SKM-1 treated with dmso at 0.1 percent for 144 hours (cell line): Measurements from ENCODE around the gene SRCIN1.
"Not testable (repeated sequence)": the region's sequence is repeated elsewhere in the genome, so short reads cannot be mapped to it uniquely, and the experiment has no call there.

ENCODE experiments used
- DNase-seq: peaks from one replicate; lab custom pipeline; 2025; ENCODE audit not compliant: unreplicated experiment; lab: John Stamatoyannopoulos, UW

The SRCIN1 gene, protein sequence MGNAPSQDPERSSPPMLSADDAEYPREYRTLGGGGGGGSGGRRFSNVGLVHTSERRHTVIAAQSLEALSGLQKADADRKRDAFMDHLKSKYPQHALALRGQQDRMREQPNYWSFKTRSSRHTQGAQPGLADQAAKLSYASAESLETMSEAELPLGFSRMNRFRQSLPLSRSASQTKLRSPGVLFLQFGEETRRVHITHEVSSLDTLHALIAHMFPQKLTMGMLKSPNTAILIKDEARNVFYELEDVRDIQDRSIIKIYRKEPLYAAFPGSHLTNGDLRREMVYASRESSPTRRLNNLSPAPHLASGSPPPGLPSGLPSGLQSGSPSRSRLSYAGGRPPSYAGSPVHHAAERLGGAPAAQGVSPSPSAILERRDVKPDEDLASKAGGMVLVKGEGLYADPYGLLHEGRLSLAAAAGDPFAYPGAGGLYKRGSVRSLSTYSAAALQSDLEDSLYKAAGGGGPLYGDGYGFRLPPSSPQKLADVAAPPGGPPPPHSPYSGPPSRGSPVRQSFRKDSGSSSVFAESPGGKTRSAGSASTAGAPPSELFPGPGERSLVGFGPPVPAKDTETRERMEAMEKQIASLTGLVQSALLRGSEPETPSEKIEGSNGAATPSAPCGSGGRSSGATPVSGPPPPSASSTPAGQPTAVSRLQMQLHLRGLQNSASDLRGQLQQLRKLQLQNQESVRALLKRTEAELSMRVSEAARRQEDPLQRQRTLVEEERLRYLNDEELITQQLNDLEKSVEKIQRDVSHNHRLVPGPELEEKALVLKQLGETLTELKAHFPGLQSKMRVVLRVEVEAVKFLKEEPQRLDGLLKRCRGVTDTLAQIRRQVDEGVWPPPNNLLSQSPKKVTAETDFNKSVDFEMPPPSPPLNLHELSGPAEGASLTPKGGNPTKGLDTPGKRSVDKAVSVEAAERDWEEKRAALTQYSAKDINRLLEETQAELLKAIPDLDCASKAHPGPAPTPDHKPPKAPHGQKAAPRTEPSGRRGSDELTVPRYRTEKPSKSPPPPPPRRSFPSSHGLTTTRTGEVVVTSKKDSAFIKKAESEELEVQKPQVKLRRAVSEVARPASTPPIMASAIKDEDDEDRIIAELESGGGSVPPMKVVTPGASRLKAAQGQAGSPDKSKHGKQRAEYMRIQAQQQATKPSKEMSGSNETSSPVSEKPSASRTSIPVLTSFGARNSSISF

DNA sequence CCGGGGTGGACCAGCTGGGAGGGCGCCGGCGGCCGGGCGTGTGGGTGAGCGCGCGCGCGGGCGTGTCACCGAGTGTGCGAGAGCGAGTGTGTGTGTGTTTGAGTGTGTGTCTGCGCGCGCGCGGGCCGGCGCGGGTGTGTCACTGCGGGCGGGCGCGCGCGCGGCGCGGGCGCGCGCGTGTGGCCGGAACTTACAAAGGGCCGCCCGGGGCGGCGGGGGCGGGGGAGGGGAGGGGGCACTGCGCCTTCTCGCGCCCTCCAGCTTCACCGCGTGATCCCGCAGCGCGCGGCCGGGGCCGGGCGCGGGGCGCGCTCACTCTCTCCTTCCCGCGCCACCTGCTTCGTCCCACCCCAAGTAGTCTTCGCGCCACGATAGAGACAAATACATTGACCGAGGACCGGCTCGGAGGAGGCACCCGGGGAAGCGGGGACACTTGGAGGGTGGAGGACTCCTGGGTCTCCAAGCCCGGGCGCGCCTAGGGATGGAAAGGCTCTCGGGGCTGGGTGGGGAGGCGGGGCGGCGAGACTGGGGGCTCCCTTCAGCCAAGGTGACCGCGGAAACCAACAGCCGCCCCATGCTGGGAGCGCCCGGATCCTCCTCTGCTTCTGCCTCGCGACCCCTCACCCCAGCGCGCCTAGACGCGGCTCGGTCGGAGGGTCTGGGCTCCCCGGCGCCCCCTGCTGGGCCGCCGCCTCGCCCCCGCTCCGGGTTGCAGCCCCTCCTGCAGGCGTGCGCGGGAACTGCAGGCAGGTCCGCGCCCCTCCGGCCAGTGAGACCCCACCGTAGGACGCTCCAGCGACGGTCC is at the start of gene SRCIN1:
TSS of gene SRCIN1 (minus strand) at position 112 of the 805 bp plus-strand sequence. CDS start 247 bp downstream, outside the sequence.
- peak; percentile 21 for DNase-seq

DNA sequence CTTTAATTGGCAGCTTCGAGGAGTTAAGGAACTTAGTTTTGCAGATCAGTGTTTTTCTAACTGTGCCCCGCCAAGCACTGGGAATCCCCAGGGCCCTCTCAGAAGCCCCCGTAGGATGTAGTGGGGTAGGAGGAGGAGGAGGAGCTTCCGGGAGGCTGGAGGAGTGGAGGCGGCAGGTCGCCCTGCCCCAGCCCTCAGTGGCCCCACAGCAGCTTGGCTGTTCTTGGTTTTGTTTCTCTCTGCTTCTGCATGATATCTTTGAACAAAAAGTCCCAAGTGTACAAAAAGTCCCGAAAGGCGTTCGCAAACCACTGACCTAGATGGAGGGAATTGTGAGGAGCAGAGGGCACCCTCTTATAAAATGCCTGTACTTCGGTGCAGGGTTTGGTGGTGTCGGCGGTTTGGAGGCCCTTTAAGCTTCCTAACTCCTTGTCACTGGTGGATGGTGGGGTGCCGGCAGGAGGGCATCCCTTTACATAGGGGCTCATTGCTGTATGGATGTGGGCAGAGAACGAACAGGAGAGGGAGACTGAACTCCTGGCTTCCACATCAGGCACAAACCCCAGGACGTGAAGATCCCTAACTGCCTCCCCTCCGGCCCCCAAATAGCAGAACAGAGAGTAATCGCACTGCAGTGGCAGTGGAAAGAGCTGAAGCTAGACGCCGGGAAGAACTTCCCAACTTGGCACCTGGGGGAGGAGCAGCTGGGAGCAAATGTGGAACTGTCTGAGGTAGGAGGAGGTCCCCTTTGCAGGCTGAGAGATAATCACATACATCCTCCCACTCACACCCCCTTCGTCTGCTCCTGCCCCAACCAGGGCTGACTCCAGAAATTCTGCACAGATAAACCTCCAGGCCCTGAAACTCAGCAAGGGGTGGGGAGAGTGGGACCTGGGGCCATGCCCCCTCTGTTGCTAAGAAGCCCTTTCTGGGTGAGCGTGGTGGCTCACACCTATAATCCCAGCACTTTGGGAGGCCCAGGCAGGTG is 49.0 kb upstream of the SRCIN1 start:
- no peak for DNase-seq

DNA sequence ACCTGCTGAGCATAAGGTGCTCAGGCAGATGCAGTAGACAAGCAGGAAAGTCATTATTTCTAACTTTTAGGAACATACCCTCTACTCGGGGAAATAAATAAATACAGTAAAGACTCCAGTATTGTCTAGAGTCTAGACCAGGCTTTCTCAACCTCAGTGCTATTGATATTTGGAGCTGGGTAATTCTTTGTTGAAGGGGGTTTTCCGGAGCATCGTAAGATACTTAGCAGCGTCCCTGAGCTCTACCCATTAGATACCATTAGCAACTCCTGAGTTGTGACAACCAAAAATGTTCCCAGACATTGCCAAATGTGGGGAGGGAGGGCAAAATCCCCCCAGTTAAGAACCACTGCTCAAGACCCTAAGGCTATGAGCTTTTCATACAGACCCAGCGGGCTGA is 47.9 kb upstream of the SRCIN1 start:
- DNase-seq, result no peak

DNA sequence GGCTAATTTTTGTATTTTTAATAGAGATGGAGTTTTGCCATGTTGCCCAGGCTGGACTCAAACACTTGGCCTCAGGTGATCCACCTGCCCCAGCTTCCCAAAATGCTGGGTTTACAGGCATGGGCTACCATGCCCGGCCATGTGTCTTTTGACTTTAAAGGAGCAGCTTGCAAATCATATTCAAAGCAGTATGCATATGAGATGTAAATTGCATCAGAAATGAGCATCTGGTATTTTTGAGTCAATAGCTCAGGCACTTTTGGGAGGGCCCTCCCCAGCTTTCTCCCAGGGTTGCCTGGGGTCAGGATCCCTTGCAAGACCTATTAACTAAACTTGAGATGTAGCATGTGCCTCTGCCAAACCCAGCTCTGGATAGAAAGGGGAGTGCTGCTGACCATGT is 47.5 kb upstream of the SRCIN1 start:
- DNase-seq, result no peak

DNA sequence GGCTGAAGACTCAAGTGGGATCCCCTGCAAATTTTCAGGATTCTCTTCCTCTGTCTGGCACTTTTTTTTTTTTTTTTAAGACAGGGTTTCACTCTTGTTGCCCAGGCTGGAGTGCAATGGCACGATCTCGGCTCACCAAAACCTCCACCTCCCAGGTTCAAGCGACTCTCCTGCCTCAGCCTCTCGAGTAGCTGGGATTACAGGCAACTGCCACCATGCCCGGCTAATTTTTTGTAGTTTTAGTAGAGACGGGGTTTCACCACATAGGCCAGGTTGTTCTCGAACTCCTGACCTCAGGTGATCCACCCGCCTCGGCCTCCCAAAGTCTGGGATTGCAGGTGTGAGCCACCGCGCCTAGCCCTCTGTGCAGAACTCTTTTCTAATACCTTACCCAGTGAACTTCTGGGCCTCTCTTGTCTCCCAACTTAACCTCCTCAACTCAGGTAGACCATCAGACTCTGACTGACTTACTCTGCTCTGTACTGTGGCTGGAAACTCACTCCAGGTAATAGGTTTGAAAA is 45.0 kb upstream of the SRCIN1 start:
- DNase-seq, result not testable (repeated sequence)

DNA sequence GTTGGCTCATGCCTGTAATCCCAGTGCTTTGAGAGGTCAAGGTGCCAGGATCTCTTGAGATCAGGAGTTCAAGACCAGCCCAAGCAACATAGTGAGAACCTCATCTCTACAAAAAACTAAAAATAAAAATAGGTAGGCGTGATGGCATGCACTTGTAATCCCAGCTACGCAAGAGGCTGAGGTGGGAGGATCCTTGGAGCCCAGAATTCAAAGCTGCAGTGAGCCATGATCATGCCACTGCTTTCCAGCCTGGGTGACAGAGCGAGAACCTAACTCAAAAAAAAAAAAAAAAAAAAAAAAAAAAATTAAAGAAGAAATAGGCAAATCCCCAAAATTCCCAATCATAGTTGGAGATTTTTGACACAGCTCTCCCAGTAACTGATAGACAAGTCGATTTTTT is 32.2 kb upstream of the SRCIN1 start:
- DNase-seq, result no peak

DNA sequence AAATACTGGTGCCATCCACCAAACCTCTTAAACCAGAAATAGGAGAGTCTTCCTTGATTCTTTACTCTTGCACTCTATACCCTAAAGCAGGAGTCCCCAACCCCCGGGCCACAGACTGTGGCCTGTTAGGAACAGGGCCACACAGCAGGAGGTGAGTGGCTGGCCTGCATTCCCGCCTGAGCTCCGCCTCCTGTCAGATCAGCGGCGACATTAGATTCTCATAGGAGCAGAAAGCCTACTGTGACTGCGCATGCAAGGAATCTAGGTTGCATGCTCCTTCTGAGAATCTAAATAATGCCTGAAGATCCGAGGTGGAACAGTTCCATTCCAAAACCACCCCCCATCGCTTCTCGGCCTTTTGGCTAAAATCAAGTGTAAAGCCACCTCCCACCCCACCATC is 30.3 kb upstream of the SRCIN1 start:
- DNase-seq, result no peak

DNA sequence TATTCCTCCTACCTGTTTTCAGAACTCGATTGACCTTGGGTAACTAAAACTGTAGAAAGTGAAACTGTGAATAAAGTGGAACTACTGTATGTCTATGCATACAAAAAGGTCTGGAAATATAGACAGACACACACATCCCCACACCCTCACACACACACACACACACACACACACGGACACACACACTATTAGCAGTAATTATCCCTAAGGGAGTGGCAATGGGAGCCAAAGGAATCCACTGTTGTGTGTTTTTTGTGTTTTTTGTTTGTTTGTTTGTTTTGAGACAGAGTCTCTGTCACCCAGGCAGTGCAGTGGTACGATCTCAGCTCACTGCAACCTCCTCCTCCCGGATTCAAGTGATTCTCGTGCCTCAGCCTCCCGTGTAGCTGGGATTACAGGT is 26.6 kb upstream of the SRCIN1 start:
- no peak for DNase-seq

DNA sequence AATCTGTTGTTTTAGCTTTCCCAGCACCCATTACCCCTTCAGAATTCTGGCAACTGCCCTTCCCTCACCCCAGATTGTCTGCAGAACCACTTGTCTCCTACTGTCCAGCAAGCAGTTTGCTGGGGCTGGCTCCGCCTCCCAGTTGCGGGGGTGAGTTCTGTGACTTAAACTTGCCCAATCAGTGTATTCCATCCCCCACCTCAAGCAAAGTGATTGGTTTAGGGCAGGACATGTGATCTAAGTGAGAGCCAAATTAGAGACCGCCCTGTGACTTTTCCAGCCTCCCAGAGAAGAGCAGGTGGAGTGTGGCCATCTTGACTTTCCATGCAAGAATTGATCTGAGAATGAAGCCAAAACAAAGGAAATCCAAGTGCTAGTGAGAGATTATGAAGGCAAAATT is 22.7 kb upstream of the SRCIN1 start:
- DNase-seq, result no peak

DNA sequence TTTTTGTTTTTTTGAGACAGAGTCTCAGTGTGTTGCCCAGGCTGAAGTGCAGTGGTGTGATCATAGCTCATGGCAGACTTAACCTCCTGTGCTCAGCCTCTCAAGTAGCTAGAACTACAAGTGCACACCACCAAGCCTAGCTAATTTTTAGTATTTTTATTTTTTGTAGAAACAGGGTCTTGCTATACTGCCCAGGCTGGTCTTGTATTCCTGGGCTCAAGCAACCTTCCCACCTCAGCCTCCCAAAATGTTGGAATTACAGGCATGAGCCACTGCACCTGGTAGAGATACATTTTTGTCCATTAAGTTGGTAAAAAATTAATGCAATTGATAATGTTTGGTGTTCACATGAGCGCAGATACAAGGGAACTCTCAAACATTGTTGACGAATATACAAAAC is 22.2 kb upstream of the SRCIN1 start:
- no peak for DNase-seq

DNA sequence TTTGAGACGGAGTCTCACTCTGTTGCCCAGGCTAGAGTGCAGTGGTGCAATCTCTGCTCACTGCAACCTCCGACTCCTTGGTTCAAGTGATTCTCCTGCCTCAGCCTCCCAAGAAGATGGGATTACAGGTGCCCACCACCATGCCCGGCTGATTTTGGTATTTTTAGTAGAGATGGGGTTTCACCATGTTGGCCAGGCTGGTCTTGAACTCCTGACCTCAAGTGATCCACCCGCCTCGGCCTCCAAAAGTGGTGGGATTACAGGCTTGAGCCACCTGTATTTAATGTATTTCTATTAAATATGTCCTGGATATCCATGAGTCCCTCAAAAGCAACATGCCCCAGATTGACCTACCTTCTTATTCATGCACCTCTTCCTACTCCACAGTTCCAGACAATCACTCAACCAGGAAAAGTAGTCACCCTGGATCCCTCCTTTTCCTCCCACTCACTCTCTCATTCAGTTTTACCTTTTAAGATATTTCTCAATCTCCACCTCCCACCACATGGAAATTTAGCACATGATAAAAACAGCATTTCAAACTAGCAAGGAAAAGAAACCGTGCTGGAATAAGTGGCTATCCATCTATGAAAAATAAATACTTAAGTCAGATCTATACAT is 21.0 kb upstream of the SRCIN1 start:
- DNase-seq, result not testable (repeated sequence)

DNA sequence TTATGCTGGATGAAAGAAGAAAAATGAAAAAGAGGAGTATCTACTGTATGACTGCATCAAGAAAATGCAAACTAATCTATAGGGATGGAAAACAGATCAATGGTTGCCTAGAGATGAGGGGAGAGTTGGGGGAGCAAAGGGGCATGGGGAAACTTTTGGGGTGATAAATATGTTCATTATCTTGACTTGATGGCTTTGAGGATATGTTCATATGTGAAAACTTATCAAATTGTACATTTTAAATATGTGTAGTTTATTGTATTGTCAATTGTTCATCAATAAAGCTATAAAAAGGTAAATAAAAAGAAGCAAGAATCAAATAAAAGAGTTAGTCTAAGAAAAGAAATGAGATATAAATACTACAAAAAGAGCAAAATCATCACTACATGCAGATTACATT is 19.7 kb upstream of the SRCIN1 start:
- no peak for DNase-seq

DNA sequence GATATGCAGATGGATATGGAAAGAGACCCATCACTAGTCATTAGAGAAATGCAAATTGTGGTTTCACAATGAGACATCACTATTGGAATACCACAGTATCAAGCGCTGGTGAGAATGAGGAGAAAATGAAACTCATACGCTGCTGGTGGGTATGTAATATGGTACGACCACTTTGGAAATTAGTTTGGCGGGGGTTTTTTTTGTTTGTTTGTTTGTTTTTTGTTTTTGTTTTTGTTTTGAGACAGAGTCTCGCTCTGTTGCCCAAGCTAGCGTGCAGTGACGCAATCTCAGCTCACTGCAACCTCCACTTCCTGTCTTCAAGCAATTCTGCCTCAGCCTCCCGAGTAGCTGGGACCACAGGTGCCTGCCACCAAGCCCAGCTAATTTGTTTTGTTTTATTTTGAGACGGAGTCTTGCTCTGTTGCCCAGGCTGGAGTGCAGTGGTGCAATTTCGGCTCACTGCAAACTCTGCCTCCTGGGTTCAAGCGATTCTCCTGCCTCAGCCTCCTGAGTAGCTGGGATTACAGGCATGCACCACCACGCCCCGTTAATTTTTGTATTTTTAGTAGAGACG is 19.1 kb upstream of the SRCIN1 start:
- not testable (repeated sequence) for DNase-seq

DNA sequence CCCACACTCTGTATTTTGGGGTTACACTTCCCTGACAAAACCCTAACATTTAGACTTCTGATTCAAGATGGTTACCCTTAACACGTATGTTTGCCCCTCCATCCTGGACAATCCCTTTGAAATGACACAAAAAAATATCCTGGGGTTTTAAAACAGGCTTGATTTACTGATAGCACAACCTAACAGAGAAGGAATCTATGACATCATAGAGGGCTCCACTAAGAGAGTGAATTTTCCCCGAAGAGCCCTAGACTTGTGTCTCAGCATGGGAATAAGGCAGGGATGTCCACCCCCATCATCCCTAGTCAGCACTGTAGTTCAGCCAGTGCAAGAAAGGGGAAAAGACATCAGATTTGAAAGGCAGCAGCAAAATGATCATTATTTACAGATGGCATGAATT is 15.8 kb upstream of the SRCIN1 start:
- DNase-seq, result no peak

DNA sequence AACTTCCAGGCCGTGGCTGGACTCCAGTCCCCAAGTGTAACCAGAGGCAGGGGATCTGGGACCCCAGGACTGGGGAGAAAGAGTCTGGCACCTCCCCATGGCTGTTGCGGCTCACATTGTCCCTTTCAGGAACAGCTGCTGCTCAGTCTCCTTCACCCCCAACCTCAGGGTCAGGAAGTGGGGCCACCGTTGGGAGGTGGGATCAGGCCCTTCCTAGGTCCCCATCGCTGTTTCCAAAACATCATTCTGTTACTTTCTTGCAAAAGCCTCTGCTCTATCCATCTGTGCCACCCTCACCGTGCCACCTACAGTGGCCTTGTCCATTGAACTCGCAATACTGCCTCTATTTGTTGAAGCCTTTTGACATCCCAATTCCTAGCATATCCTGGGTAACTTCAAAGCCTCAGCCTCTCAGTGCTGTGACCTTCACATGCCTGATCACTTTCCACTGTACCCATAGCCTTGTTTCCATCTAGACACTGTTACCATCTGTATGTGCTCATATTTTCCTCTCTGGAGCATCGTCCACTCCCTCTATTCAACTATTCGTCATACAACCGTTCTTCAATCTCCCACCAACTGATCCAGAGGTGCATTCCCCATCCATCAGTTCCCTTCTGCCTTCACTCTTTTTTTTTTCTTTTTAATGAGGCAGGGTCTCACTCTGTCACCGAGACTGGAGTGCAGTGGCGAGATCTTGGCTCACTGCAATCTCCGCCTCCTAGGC is 15.0 kb upstream of the SRCIN1 start:
- no peak for DNase-seq

DNA sequence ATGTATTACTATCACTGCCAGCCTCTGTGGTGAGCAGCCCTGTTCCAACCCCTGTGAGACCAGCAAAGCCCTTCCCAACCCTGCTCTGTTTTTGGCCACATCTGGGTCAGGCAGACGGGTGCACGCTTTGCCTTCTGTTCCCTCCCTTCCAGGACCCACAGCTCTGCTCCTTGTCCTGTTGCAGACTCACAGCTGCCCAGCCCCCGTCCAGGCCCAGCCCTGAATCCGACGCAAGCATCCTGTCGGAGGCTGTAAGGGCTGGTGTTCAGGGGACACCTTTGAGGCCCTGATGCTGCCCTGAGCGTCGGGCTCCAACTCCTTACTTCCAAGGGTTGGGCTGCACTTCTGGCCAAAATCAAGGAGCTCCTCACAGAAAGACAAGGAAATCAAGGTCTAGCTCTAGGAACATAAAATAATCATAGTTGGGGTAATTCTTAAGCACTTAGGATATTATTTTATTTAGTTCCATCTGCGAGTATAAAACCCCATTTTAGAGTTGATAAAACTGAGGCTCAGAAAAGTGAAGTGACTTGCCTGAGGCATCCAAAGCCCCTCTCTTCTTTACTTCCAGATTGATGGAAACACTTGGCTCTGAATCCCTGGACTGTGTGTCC is 14.3 kb upstream of the SRCIN1 start:
- no peak for DNase-seq

DNA sequence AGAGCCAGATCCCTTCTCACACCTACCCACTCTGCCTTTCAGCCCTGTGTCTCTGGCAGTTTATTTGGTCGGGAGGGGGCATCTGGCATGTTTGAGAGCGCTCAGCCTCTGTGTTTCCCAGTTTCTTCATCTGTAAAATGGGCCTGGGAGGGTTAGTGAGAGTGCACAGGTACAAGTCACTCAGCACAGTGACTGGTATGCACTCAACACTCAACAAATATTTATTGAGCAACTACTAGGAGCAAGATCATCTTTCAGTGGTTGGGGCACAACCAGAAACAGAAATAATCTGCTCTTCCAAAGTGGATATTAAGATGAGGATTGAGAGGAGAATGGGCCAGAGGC is 13.7 kb upstream of the SRCIN1 start:
- no peak for DNase-seq
